ENCODE measurements around the gene DBET. TPM values are rescaled to one million over a fixed set of nuclear protein-coding genes. Genes with fewer than 3 reads are reported as not detected.
"Not testable (repeated sequence)": the region's sequence is repeated elsewhere in the genome, so short reads cannot be mapped to it uniquely, and the experiment has no call there.

Gene DBET
- total and polyA plus RNA-seq, 4 donors = not detected

GRCh38 chr4:190112879-190113278 is 48.6 kb downstream of the DBET start:
- WGBS, 2 donors = 63 to 70% methylated on average over 2 of the region's 3 CpGs
- H3K9me3 ChIP-seq (ENCODE audit: control insufficient read depth, low read length); intact Hi-C loops (cut with DNase I); ATAC-seq (ENCODE audit: low FRiP score); H3K27me3 ChIP-seq (ENCODE audit: control insufficient read depth in 1 of 2, insufficient read depth in 2 of 2, low read length in 1 of 2); H3K27ac ChIP-seq (ENCODE audit: low read depth in 1 of 2, low read length in 2 of 2); H3K4me1 ChIP-seq (ENCODE audit: control insufficient read depth in 1 of 2, insufficient read depth in 2 of 2, low read length in 2 of 2); H3K4me3 ChIP-seq (ENCODE audit: low read length in 2 of 2); DNase-seq; H3K36me3 ChIP-seq (ENCODE audit: control insufficient read depth in 1 of 2, insufficient read depth in 2 of 2, low read length in 1 of 2): not testable (repeated sequence)

DNA sequence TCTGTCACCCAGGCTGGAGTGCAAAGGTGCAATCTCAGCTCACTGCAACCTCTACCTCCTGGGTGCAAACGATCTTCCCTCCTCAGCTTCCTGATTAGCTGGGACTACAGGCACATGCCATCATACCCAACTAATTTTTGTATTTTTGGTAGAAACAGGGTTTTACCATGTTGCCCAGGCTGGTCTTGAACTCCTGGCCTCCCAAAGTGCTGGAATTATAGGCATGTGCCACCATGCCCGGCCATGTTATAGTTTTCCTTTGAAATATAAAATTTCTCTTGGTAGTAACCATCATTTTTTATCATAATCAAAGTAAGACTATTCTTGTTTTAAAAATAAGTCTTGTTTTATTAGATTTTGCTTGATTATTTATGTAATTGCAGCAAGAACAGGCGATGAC is 50.7 kb downstream of the DBET start:
- H3K27ac ChIP-seq (ENCODE audit: low read depth in 1 of 2, low read length in 2 of 2); H3K4me1 ChIP-seq (ENCODE audit: control insufficient read depth in 1 of 2, insufficient read depth in 2 of 2, low read length in 2 of 2); ATAC-seq (ENCODE audit: low FRiP score); H3K9me3 ChIP-seq (ENCODE audit: control insufficient read depth, low read length); DNase-seq; intact Hi-C loops (cut with DNase I); H3K36me3 ChIP-seq (ENCODE audit: control insufficient read depth in 1 of 2, insufficient read depth in 2 of 2, low read length in 1 of 2); H3K4me3 ChIP-seq (ENCODE audit: low read length in 2 of 2); H3K27me3 ChIP-seq (ENCODE audit: control insufficient read depth in 1 of 2, insufficient read depth in 2 of 2, low read length in 1 of 2): not testable (repeated sequence)
- 49 to 55% methylated on average over 3 of the region's 3 CpGs for WGBS, 2 donors

Other genes starting within 250 kb of the DBET start
- gene FRG1, start 123.6 kb upstream of the DBET start, total RNA-seq = 10 to 100 TPM; 32.8 to 45.9 TPM
- gene FRG1, start 123.6 kb upstream of the DBET start, polyA plus RNA-seq = 10 to 100 TPM; 46.9 to 51.7 TPM
- not detected for gene FRG2, start 37.2 kb upstream of the DBET start, total RNA-seq
- gene FRG2, start 37.2 kb upstream of the DBET start, polyA plus RNA-seq = not detected
- gene DUX4, start 109.3 kb downstream of the DBET start, total RNA-seq = not detected
- not detected for gene DUX4, start 109.3 kb downstream of the DBET start, polyA plus RNA-seq